GM21390 (cell line): ENCODE data around the gene PGC.

Source experiments
- ATAC-seq: cut with Tn5 transposase; IDR thresholded peaks from one replicate; pipeline ENCODE4 v1.9.1; 2021; ENCODE audit not compliant: unreplicated experiment

PGC gene

GRCh38 chr6:41702089-41702745, 45.0 kb downstream of the PGC start:
- ATAC-seq = no peak

GRCh38 chr6:41700463-41701347, 46.5 kb downstream of the PGC start:
- no peak for ATAC-seq

- ATAC-seq = no peak
Observed at GRCh38 chr6:41699063-41699462, 48.1 kb downstream of the PGC start.

- no peak for ATAC-seq
Observed at GRCh38 chr6:41697861-41698781, 49.1 kb downstream of the PGC start.

GRCh38 chr6:41696788-41697187, 50.4 kb downstream of the PGC start:
- no peak for ATAC-seq

- ATAC-seq = no peak
Observed at GRCh38 chr6:41695825-41696224, 51.4 kb downstream of the PGC start.

GRCh38 chr6:41694815-41695526, 52.2 kb downstream of the PGC start:
- no peak for ATAC-seq

GRCh38 chr6:41693281-41694240, 53.6 kb downstream of the PGC start:
- no peak for ATAC-seq

GRCh38 chr6:41692730-41693129, 54.5 kb downstream of the PGC start:
- no peak for ATAC-seq

- ATAC-seq = no peak
Observed at GRCh38 chr6:41692080-41692675, 55.0 kb downstream of the PGC start.

- no peak for ATAC-seq
Observed at GRCh38 chr6:41691426-41692079, 55.6 kb downstream of the PGC start.

GRCh38 chr6:41690541-41691330, 56.5 kb downstream of the PGC start:
- ATAC-seq = no peak

- no peak for ATAC-seq
Observed at GRCh38 chr6:41689171-41690008, 57.8 kb downstream of the PGC start.

GRCh38 chr6:41688256-41688965, 58.8 kb downstream of the PGC start:
- no peak for ATAC-seq

GRCh38 chr6:41687501-41688175, 59.6 kb downstream of the PGC start:
- no peak for ATAC-seq
